ENCODE measurements around the gene ORM2. TPM values are rescaled to one million over a fixed set of nuclear protein-coding genes. Genes with fewer than 3 reads are reported as not detected.

The ORM2 gene
- total and polyA plus RNA-seq, 2 of the 4 experiments (the other 2 are of a cell fraction), result not detected

GRCh38 chr9:114344188-114344566 is 14.5 kb downstream of the ORM2 start:
- Histone ChIP-seq H2AK9ac (replicated peaks; ENCODE audit: low read depth, low read length, poor library complexity) (no peak overlapping the region), H3K4me1 (ENCODE audit: control insufficient read depth, insufficient read depth, low read length) (peaks cover 6% of the 10 kb centered on the region), H2AK5ac (ENCODE audit: low read depth, low read length) (no peak overlapping the region), H3K56ac (ENCODE audit: extremely low read depth, insufficient read depth, low read length) (no peak overlapping the region), H3K36me3 (ENCODE audit: control insufficient read depth, insufficient read depth, low read length) (peaks cover 71% of the 10 kb centered on the region), H3K4ac (ENCODE audit: low read depth, low read length) (no peak overlapping the region), H3K23ac (ENCODE audit: low read depth, low read length) (no peak overlapping the region), H4K5ac (ENCODE audit: low read depth, low read length) (no peak overlapping the region), H4K20me1 (ENCODE audit: insufficient read depth, low read length) (peaks cover 4% of the 10 kb centered on the region; the same call in 1 of the 2 replicates), H3K14ac (replicated peaks; ENCODE audit: low read depth, low read length) (no peak overlapping the region), H4K8ac (ENCODE audit: low read depth in 2 of 2, low read length in 2 of 2) (no peak overlapping the region), H2BK5ac (ENCODE audit: low read depth, low read length, poor library complexity, severe bottlenecking) (no peak overlapping the region), H3K4me3 (ENCODE audit: insufficient read depth, low read depth, low read length) (no peak overlapping the region), H3K79me1 (ENCODE audit: low read depth in 1 of 2, low read length in 2 of 2) (peaks cover 0 to 5% of the 10 kb centered on the region in 2 experiments; a peak in 1 of 4 replicates), H3K27ac (ENCODE audit: insufficient read depth, low read length) (no peak overlapping the region), H2AFZ (replicated peaks; ENCODE audit: low read length, poor library complexity) (no peak overlapping the region), H3K9me1 (ENCODE audit: insufficient read depth, low read length) (peaks cover 8% of the 10 kb centered on the region), H3K27me3 (ENCODE audit: control insufficient read depth, insufficient read depth, low read length) (no peaks in the 10 kb centered on the region), H4K91ac (ENCODE audit: insufficient read depth, low read depth, low read length) (no peak overlapping the region), H2BK15ac (ENCODE audit: low read depth, low read length) (no peak overlapping the region), H3K18ac (ENCODE audit: low read depth, low read length) (no peak overlapping the region), H3K9me3 (ENCODE audit: control insufficient read depth, insufficient read depth, low read length) (no peaks in the 10 kb centered on the region), H3K4me2 (ENCODE audit: low read depth, low read length) (no peak overlapping the region), H2BK120ac (ENCODE audit: low read depth, low read length) (no peak overlapping the region), H2BK20ac (ENCODE audit: low read depth, low read length) (no peak overlapping the region), H3K9ac (ENCODE audit: low read depth, low read length) (no peak overlapping the region)
- ATAC-seq (ENCODE audit: low read depth) (no peak), DNase-seq (no peak)
- ChIA-PET CTCF (no interaction called here), POLR2A (ENCODE audit: unreplicated experiment) (no interaction called here)
- TF ChIP-seq FOS (IDR thresholded peaks at IDR 0.05; ENCODE audit: low read depth, low read length) (no peak), MAZ (IDR thresholded peaks at IDR 0.05; ENCODE audit: borderline replicate concordance, low read depth, low read length) (no peak), RCOR1 (IDR thresholded peaks at IDR 0.05; ENCODE audit: insufficient replicate concordance, low read length) (no peak), MAFK (IDR thresholded peaks at IDR 0.05; ENCODE audit: low read depth, low read length) (no peak), RAD21 (IDR thresholded peaks at IDR 0.05; ENCODE audit: low read length) (no peak), POLR2A (IDR thresholded peaks at IDR 0.05; ENCODE audit: low read depth, low read length) (no peak), ELK1 (IDR thresholded peaks at IDR 0.05; ENCODE audit: borderline replicate concordance, low read depth, low read length) (no peak), MXI1 (IDR thresholded peaks at IDR 0.05; ENCODE audit: borderline replicate concordance, low read depth, low read length) (no peak), BHLHE40 (IDR thresholded peaks at IDR 0.05; ENCODE audit: low read depth, low read length) (no peak), CEBPB (IDR thresholded peaks at IDR 0.05; ENCODE audit: low read depth, low read length) (no peak), USF2 (IDR thresholded peaks at IDR 0.05; ENCODE audit: low read depth, low read length) (no peak), CTCF (conservative IDR thresholded peaks at IDR 0.05; ENCODE audit: low read depth, low read length) (no peak), CHD1 (IDR thresholded peaks at IDR 0.05; ENCODE audit: low read depth, low read length) (no peak), SMC3 (IDR thresholded peaks at IDR 0.05; ENCODE audit: low read depth, low read length) (no peak), NFE2L2 (IDR thresholded peaks at IDR 0.05; ENCODE audit: low read depth, low read length) (no peak), RFX5 (IDR thresholded peaks at IDR 0.05; ENCODE audit: low read depth, low read length) (no peak)
- in situ Hi-C loops (cut with MboI; ENCODE audit: low sequenced_read_pairs) (no loop called here), intact Hi-C loops (cut with micrococcal nuclease) (no loop called here), dilution Hi-C loops (cut with HindIII; ENCODE audit: low sequenced_read_pairs, unreplicated experiment) (no loop called here)
- 90% methylated on average over 3 of the region's 11 CpGs; no CpG with 5 or more reads in 1 of the 2 experiments for WGBS, 2 experiments (ENCODE audit: extremely low coverage in 2 of 2, insufficient read length in 1 of 2)
- no TSS peak for BruUV-seq (replicated peaks)

Measured in IMR-90 (cell line).